GM19372 (cell line): ENCODE measurements around the gene KRT10.
"Not testable (repeated sequence)": the region's sequence is repeated elsewhere in the genome, so short reads cannot be mapped to it uniquely, and the experiment has no call there.

Experiments
- ATAC-seq: cut with Tn5 transposase; IDR thresholded peaks from one replicate; pipeline ENCODE4 v1.9.1; 2021; ENCODE audit warnings: mild to moderate bottlenecking, low read depth, moderate library complexity; ENCODE audit not compliant: unreplicated experiment

The KRT10 gene

DNA sequence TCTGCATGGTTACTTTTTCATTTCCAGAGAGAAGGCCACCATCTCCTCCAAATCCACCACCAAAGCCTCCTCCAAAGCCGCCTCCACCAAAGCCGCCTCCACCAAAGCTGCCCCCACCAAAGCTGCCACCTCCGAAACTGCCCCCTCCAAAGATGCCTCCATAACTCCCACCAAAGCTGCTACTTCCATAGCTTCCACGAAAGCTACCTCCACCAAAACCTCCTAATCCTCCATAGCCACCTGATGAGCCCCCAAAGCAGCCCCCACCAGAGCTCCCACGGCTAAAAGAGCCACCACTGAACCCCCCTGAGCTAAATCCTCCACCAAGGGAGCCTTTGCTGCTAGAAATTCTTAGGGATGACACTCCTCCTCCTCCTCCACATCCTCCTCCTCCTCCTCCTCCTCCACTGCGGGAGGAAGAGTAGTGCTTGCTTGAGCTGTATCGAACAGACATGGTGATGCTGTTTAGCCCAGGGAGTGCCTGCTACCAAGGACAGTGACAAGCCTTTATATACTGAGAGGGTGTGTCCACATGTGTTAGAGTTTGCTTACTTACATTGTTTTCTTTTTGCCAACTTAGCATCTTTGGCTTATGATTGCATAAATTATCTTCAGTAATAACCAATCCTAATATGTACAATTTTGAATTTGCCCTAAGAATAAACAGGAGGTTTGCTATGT is at the start of gene KRT10:
KRT10 (minus strand) TSS at position 483 of the 681 bp plus-strand sequence; CDS start at position 454, 29 bp downstream.
- ATAC-seq = no peak

DNA sequence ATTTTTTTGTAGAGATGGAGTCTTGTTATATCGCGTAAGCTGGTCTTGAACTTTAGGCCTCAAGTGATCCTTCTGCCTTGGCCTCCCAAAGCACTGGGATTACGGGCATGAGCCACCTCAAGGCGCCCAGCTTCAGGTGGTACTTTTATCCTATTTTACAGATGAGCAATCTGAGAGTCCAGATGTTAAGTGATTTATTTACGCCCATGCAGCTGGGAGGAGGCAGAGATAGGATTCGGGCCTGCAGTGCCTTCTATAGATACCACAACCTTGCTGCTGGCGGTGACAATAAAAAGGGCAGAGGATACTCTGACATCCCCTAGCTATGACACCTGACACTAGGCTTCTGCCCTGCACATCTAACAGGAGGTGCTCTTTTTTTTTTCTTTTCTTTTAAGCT is 48.9 kb upstream of the KRT10 start:
- ATAC-seq = no peak

DNA sequence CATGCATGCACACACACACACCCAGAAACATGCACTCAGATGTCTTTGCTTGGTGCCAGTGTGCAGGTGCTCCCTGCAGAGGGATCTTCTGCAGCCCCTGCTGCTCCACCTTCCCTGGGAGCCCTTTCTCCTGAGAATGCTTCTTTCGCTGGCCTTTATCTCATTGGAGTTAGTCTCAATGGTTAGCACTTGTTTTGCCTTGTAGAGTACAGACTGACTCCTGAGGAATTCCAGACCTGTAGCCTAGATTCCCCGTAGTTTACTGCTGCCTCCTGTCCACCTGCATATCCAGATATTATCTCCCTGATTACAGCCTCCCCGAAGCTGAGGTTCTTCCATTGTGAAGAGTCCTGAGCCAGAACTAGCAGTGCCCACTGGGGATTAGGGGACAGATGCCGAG is 47.7 kb upstream of the KRT10 start:
- ATAC-seq = no peak

DNA sequence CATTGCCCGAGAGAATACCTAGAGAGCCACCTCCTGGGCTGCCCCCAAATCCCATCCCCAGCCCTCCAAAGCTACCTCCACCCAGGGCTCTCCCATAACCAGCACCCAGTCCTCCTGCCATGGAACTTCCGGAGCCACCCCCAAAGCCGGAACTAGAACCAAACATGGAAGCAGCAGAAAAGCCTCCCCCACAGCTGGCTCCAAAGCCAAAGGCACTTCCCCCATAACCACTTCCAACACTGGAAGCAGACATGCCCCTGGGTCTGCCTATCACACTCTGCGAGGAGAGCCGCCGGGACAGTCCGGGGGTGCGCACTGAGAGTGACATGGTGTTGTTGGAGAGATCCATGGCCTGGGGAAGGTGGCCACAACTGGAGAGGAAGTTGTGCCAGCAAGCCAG is 44.4 kb upstream of the KRT10 start, which contains the start of gene KRT12:
KRT12 (minus strand) TSS at position 386 of the 400 bp plus-strand sequence; CDS start at position 349, 37 bp downstream.
- no peak for ATAC-seq

DNA sequence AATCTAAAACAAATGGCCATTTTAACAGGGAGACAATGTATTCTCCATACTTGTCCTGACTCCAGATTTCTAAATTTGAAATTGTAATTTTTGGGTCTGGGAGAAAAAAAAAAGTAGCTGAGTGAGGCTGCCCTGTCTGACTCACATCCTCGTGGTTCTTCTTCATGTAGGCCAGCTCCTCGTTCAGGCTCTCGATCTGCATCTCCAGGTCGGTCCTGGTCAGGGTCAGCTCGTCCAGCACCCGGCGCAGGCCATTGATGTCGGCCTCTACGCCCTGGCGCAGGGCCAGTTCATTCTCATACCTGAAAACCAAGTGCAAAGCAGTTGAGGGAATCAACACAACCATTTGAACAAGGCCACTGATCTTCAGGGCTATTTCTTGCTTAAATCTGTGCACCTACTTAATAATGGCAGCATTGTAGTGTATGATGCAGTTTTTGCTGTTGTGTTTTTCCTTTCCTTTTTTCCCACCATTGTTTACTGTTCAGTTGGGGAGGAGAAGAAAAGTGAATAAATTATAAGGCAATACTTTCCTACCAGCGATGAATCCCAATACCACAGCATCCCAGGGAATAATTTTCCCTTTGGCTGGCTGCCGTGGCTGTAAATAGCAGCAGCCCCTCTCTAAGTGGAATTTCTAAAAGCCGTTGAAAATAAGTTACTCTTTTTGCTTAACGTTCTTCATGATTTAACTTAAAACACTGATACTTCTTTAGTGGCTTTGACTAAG is 42.4 kb upstream of the KRT10 start:
- no peak for ATAC-seq

DNA sequence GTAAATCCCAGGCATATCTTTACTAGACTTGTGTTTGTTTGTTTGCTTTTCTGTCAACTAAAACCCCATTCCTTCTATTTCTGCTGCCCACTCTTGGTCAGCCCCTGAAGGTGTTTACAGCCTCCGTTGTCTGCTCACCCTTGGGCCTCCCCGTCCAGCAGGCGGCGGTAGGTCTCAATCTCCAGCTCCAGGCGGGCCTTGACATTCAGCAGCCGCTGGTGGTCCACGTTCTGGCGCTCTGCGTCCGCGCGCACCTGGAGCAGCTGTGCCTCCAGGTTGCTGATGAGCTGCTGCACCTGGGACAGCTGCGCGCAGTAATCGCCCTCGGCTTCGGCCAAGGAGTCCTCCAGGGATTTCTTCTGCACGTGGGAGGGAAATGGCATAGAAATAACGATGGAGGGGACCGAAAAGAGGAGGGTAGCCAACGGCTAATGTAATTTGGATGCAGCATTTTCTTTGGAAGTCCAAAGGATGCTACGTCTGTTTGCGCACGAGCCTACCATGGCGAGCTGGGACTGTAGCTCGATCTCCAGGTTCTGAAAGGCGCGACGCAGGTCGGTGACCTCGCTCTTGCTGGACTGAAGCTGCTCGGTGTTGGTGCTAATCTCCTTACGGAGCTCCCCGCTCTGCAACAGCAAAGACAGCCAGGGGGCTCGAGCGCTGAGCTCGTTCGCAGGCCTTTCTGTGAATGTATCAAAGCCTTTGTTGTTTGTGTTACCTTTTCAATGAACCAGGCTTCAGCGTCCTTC is 40.7 kb upstream of the KRT10 start:
- ATAC-seq = no peak

DNA sequence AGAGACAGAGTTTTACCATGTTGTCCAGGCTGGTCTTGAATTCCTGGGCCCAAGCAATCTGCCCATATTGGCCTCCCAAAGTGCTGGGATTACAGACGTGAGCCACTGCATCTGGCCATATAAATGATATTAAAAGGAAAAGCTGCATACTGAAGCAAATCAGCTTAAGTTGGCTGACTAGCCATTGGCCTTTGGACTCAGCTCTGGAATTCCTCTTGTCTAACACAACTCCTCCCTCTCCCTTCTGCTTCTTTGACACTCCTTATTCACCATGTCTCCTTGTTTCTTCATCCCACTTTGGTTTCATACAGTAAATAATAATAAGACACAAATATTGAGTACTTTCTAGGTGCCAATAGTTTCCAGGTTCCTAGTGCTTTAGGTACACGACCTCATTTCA is 37.1 kb upstream of the KRT10 start:
- ATAC-seq = no peak

DNA sequence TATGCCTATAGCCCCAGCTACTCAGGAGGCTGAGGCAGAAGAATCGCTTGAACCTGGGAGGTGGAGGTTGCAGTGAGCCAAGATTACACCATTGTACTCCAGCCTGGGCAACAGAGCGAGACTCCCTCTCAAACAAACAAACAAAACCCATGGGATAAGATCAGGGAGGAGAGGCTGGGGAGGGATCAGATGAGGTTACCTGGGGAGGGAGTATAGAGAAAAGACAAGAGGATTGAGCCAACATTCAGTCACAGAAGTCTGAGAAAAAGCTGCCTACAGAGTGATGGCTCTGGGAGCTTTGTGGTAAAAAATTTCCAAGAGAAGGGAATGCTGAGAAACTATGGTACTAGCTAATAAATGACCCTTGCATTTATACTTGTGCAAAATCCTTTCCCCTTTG is 36.3 kb upstream of the KRT10 start:
- not testable (repeated sequence) for ATAC-seq

DNA sequence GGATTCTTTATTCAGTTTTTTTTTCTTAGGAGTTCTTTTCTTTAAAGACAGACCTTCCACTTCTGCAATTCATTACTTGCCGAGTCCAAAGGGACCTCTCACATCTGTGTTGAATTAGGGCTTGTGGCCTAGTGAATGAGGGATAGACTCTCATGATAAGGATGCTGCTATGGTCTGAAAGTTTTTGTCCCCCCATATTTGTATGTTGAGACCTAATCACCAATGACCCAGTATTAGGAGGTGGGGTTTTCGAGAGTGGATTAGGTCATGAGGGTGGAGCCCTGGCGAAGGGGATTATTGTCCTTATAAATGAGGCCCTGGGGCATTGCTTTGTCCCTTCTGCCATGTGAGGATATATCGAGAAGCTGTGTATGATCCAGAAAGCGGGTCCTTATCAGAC is 35.1 kb upstream of the KRT10 start:
- ATAC-seq = no peak

DNA sequence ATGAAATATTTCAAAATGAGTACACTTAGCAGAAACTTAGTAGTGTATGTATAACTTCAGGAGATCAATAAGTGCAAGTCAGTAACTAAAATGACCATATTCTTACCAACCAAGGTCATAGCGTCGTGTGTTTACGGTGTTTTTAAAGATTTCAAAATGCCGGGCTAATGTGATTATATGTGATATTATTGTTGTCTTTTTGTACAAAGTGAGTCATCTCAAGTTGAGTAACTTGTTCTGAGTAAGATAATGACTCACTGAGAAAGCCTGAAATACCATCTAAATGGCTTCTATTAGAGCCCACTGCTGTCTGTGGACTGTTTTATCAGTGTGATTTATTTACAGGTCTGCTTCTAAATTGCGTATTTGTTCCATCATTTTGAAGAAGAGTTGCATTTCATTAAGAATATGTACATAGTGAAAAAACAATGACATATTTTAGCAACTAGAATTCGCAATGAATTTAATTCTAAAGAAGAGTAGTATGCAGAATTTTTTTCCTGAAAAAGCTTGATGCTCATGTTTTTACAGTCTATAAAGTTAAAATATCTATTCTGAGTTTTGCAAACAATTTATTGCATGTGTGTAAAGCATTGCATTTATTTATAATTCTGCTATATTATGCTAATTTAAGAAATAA is 31.9 kb upstream of the KRT10 start:
- ATAC-seq = no peak

DNA sequence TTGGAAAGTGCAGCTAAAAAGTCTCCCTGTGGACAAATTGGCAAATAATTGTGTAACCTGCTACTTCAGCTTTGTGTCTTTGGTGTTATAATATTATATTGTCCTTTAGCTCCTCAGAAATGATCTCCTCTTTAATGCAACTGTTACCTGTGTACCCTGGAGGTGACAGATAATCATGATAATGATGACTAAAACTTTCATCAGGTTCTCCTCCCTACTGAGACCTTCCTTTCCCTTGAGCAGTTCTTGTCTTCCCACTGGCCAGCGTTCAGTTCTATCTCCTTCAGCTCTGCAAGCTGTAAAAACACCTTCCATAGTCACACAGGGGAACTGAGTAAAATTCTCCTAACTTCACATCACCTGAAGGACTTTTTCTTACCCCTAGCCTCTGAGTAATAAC is 29.9 kb upstream of the KRT10 start:
- no peak for ATAC-seq

DNA sequence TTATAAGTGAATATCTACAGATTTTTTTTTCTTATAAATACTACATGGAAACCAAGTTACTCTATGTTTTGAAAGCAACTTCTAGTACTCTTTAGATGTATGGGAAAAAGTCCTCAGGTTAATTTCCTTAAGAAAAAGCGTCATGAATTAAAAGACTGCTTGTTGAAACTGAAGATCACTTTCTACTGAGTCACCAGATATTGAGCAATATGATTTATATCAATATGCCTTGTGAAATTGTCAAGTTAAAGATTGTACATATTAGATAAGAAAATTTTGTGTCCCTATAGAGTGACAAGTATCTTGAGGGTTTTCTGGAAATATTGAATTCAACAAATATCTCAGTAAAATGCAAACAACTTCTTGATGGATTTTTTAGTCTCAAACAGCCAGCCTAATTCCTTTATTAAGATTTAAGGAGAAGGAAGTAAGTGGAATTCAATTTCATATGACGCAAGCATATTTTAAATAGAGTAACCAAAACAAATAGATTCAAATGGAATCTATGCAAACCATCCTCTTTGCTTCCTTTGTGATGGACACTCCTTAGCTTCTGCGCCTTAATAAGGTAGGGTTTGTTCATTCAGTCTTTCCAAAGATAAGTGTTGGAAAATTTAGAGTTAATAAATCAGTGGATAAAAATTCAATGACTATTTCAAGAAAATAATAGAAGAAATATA is 28.0 kb upstream of the KRT10 start:
- no peak for ATAC-seq

DNA sequence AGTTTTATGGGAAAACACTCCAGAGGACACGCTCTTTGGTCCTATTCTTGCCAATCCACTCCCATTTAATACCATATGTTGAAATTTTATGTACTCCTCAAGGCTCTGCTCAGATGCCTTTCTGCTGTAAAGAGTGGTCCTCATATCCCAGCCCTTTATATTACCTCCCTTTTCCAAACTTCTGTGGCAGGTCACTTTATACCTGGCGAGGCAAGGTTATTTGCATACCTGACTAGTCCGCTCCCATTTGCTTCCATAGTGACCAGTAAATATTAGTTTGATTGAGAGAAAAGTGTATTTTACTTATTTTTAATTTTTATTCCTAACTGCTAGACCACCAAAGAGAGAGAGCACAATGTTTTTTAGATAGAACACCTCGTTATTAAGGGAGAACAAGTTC is 27.3 kb upstream of the KRT10 start:
- ATAC-seq = no peak

DNA sequence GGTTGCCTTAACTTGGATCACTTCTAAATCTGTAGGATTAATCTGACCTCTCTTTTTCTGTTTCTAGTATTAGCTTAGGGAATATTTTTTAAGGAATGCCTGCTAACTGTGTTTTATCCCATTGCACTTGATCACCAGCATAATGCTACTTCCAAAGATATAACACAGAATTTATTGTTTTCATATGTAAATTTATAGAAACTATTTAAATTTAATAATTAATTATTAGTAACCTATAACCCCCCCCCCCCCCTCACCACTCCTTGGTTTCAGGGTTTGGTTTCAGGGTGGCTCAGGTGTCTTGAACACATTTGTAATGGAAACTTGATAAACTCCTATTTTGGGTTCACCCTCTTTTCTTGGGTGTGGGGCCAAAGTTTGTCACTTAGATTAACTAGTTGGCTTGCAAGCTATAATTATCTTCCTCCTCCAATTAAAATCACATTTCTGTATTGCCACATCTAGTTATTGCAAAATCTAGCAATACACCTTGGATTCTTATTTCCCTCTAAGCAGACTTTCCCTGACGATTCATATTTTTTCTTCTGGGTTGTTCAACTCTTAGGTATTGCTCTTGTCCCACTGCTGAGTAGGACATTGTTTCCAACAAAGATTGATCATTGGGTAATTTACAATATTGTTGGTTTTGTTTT is 26.3 kb upstream of the KRT10 start:
- no peak for ATAC-seq

DNA sequence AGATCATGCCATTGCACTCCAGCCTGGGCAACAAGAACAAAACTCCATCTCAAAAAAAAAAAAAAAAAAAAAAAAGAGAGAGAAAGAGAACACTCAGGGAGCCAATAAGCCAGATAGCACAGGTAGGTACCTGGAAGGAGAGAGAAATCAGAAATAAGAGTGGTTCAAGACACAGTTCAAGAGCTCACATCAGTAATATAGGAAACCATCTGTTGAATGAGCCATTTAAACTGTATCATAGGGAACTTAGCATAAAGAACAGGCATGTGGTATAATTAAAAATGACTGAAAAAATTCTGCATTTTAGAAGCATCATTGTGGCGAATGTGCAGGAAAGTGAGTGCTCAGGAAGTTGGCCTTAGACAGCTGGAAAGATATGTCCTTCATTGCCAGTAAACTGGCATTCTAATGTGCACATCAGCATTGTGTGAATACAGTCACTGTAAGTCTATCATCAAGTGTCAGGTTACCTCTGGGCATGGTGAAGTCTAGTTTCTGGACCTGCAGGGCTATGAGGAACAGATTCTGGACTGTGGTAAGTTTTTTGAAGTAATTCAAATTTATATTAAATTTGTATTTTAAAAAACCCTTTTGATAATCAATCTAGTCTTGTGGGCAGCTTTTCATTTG is 24.2 kb upstream of the KRT10 start:
- ATAC-seq = no peak

DNA sequence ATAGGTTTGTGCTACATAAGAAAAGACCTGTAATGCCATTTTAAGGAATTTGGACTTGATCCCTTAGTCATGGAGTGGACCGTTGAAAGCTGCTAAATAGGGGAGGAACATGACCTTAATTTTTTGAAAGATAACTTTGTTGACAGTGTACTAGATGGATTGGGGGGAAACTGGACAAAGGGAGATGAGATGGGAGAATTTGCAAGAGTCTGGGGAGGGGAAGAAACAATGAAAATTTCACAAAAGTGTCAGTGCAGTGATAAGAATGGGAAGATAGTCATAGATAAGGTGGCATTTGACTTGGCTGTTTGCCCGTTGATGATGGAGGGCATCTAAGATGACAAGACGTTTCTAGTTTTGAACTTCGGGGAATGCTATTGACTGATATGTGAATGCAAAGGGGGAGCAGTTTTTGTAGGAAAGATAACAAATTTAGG is 22.3 kb upstream of the KRT10 start:
- no peak for ATAC-seq

DNA sequence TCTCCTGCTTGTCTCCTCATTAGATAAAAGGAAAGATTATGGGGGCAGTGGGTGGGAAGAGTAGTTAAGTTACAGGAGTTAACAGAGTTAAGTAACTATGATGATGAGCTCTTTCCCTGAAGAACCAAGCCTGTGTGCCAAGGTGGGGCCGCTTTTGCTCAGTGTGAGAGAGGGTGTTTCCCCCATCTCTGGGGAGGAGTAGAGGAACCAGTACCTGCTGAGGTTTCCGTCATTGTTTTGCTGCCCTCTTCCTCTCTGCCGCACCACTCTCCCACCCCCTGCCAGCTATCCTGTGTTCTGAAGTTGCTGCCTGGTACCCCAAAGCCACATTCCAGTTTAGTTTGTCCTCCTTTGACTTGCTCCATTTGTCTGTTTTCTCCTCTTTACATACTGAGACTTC is 20.8 kb upstream of the KRT10 start:
- ATAC-seq = no peak

DNA sequence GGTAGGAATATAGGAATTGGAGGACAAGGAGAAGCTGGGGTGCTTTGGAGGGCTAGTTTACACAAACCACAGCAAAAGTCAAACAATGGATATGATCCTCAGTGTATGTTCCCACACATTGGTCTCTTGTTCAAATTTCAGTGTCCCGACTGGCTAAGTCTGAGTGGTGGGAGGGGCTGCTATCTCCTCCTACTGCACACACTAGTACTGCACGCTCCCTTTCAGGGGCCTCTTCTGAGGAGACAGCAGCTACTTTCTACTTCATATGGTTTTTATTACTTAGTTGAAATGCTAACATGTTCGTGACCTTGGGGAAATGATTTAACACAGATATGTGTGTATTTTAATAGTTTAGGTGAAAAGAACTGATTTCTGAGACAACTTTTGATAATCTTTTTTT is 18.8 kb upstream of the KRT10 start:
- ATAC-seq = no peak

DNA sequence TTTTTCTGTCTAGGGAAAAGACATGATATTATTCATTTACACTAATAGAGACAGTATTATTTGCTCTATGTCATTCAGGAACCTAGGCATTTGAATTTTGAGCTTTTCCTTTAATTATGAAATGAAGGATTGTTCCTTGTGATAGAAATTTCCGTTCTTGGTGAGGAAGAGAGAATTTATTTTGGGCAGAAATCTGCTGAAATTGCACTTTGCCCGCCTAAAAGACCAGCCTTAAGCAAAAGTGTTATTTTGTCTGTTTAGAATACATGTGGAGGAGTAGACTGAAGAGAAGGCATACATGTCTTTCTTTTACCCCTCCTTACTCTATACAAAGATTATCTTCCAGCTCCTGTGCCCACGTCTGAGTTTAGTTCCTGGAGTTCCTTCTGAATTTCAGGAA is 16.8 kb upstream of the KRT10 start:
- ATAC-seq = no peak
